SW 1271 (cell line): ENCODE data around the gene AGBL3.
A peak's percentile ranks its signal among the peaks of the same experiment; 100 is the strongest.

ENCODE experiments used
- DNase-seq, 2 experiments: peaks; one replicate each; lab custom pipeline; 2025; lab: John Stamatoyannopoulos, UW

AGBL3 gene

GRCh38 chr7:134986363-134987251 is at the start of gene AGBL3:
TSS of gene AGBL3 (plus strand) at chr7:134986508. CDS start at chr7:134987934, 1,426 bp downstream.
- peak; percentile 85 to 94 for DNase-seq

GRCh38 chr7:134936893-134937510 is 49.3 kb upstream of the AGBL3 start:
- DNase-seq = no peak

GRCh38 chr7:134938141-134938540 is 48.2 kb upstream of the AGBL3 start:
- no peak for DNase-seq

GRCh38 chr7:134939136-134939535 is 47.2 kb upstream of the AGBL3 start:
- no peak for DNase-seq

- no peak for DNase-seq
Observed at GRCh38 chr7:134940729-134941128, 45.6 kb upstream of the AGBL3 start.

DNA sequence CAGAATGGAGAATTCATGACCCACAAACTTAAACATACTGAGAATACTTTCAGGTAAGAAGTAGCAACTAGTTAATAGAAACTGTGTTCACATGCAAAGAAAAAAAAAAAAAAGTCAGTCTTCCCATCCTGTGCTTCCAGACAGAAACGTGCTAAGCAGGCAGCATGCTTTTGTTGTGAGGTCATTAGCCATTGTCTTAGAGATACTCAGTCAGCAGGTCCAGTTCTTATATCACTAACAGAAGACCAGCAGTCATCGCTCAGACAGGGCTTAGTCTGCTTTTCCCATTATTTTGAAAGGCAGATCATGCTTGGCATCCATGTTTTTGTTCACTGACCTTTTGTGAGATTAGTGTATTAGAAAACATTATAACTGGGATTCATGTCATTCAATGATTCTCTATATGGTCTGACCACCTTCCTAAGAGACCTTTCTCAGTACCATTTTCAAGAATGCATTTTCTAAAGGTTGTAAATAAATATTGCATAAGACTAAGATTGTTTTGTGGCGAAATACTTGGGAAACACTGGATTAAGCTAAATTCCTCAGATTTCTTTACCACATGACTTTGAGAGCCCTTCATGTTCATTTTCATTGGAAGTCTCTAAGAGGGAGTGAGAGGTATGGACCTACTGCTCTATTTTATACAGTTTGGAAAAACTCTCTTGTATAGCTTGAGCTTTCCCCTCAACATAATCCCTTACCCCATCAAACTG is 45.0 kb upstream of the AGBL3 start:
- DNase-seq = peak in 1 of 2 experiments; percentile 16

GRCh38 chr7:134941952-134942351 is 44.4 kb upstream of the AGBL3 start:
- no peak for DNase-seq

GRCh38 chr7:134942690-134943466 is 43.4 kb upstream of the AGBL3 start:
- DNase-seq = no peak

GRCh38 chr7:134943785-134944400 is 42.4 kb upstream of the AGBL3 start:
- DNase-seq = peak in 1 of 2 experiments; percentile 20

- no peak for DNase-seq
Observed at GRCh38 chr7:134945691-134946090, 40.6 kb upstream of the AGBL3 start.

DNA sequence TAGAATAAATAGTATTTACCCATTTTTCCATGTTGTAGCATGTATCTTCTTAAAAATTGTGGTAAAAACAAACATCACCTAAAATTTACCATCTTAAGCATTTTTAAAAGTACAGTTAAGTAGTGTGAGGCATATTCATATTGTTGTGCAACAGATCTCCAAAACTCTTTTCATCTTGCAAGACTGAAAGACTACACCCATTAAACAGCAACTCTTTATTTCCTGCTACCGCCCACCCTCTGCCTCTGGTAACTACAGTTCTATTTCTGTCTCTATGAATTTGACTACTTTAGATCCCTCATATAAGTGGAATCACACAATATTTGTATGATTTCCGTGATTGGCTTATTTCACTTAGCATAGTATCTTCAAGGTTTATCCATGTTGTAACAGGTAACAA is 40.0 kb upstream of the AGBL3 start:
- no peak for DNase-seq

DNA sequence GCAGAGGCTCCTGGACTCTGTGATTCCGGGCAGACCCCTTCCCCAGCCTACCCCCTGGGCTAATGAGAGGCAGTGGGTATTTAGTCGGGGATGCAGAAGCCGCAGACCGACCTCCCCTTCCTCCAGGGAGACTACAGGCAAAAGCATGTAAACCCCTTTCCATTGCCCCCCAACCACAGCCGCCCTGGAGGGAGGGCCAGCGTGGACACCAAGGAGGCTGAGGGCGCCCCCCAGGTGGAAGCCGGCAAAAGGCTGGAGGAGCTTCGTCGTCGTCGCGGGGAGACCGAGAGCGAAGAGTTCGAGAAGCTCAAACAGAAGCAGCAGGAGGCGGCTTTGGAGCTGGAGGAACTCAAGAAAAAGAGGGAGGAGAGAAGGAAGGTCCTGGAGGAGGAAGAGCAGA is 39.0 kb upstream of the AGBL3 start:
- DNase-seq = no peak

GRCh38 chr7:134947831-134948230 is 38.5 kb upstream of the AGBL3 start:
- no peak for DNase-seq

GRCh38 chr7:134948246-134948645 is 38.1 kb upstream of the AGBL3 start:
- DNase-seq = no peak

DNA sequence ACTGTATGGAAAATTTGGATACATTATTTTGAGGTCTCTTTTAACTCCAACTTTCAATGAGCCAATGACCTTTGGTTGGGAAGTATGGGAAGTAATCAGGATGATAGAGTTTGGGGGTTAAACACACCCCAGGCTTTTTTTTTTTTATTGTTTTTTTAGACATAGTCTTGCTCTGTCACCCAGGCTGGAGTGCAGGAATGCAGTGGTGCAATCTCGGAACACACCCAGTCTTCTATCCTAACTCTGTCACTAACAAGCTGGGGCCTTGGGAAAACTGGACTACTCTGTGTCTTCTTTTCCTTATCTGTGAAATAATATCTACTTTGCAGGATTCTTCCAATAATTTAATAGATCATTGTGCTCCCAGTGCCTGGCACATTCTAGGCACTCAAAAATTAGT is 37.6 kb upstream of the AGBL3 start:
- no peak for DNase-seq

GRCh38 chr7:134949171-134949570 is 37.1 kb upstream of the AGBL3 start:
- DNase-seq = no peak

GRCh38 chr7:134954197-134955082 is 31.9 kb upstream of the AGBL3 start:
- peak in 1 of 2 experiments; percentile 40 for DNase-seq

- no peak for DNase-seq
Observed at GRCh38 chr7:134957005-134957404, 29.3 kb upstream of the AGBL3 start.

GRCh38 chr7:134959810-134960209 is 26.5 kb upstream of the AGBL3 start:
- no peak for DNase-seq

DNA sequence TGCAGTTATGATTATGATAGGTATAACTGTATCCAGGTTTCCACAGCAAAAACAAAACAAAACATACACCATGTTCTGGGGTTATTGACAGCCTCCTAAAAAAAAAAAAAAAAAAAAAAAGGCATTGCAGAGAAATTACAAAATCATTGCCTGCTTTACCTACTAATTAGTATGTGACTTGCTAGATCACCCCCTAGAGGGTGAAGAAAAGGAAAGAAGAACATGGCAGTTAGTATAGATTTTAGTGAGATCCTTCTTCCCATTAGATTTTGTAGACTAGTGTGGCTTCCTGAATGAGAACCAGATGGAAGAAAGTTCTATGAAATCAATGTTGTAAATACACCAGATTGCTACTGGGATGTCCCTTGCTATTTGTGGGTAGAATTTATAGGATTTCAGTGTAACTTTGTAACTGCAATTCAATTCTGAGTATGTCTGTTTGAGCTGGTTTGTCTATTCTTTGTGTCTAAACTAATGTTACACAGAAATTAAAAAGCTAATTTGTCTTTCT is 24.0 kb upstream of the AGBL3 start:
- DNase-seq = no peak
